Activated CD8-positive, alpha-beta memory T cell treated with anti-CD3 and anti-CD28 coated beads, Interleukin-2, amount 50 U/mL, for 4 hours (primary cell): ENCODE results near the gene OPA3.
A peak's percentile ranks its signal among the peaks of the same experiment; 100 is the strongest.

Source experiments
- DNase-seq: peaks from one replicate; pipeline ENCODE4 v3.0.0-alpha.2; 2020

OPA3 gene

DNA sequence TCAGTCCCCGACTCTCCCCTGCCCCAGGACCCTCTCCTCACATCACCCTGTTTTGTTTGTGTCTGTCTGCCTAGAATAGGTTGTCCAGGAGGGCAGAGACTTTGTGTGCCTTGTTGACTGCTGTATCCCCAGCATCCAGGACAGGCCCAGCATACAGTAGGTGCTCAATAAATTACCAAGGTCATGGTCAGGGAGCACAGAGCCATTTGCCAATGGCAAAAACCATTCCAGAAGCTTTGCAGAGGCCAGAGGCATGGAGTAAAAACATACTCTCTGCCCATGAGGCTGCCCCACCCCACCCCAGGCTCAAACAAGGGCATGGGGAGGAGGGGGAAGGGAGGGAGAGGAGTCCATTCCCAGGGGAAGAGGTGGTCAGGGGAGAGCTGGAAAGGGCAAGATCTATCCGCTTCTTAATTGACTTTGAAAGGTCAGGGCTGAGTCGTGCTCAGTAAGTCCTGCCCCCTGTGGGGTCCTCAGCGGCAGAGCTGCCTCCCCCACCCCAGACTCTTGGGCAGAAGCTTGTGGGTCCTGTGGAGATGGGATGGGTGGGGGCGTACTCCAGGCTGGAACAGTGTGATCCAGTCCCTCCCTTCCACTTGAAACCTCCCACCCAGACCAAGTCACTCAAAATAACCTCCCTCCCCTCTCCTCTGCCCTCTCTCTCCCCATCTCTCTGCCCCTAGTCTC lies 13.0 kb upstream of the OPA3 start:
- no peak for DNase-seq

DNA sequence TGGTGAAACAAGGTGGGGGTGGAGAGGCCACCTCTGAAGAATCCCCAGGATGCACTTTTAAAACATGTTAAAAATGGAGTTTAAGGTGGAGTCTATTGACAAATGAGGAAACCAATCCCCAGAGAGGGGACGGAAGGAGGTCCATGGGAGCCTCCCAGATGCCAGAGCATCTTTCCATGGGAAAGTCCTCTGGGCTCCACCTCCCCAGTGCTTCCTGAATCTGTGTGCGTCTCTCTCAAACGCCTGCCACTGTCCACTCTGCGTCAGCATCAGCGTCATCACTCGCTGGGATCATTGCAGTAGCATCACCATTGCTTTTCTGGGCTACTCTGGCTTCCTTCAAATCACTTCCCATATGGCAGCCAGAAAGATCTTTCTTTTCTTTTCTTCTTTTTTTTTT lies 11.2 kb upstream of the OPA3 start:
- DNase-seq: no peak

DNA sequence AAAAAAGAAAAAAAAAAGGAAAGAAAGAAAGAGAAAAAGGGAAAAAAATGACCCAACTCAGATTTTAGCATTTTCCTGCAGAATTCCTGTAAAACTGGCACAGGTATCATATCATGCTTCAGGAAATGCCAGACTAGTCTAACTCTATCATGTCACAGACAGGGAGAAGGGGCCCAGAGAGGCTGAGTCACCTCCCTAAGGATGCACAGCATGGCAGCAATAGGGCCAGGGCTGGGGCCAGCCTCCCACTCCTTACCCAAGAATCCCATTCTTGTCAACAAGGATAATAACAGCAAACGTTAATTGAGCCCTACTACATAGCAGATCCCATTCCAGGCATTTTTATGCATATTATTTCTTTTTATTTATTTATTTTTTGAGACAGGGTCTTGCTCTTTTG lies 8.9 kb upstream of the OPA3 start:
- DNase-seq: no peak

DNA sequence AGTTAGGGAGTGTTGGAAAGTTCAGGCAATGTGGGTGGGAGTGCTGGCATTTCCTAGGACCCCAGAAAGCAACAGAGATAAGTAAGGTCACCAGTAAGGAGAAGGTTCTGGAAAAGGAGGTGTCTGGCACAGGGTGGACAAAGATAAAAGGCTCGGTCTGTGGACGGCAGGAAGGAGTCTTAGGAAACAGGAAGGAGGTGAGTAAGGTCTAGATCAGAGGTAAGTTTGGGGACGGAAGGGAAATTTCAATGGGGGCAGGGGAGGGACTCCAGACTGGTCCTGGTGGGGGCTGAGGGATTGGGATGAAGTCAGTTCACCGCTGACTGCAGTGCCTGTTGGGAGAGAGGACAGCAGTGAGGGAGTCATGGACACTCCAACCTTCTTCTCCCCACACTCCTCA lies 7.8 kb upstream of the OPA3 start:
- DNase-seq: no peak

DNA sequence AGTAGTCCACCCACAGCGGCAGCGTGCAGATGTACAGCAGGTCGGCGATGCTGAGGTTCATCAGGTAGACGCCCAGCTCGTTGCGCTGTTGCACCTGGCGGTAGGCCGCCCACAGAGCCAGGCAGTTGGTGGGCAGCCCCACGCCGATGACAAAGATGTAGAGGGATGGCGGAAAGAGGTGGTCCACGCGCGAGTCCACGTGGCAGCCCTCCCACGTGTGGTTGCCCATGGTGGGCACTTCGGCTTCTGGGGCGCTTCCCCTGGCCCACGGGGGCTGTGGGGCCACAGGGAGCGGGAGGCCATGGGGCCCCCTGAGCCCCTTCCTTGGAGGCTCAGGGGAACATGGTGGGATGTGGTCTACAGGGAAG lies 7.0 kb upstream of the OPA3 start:
- no peak for DNase-seq

DNA sequence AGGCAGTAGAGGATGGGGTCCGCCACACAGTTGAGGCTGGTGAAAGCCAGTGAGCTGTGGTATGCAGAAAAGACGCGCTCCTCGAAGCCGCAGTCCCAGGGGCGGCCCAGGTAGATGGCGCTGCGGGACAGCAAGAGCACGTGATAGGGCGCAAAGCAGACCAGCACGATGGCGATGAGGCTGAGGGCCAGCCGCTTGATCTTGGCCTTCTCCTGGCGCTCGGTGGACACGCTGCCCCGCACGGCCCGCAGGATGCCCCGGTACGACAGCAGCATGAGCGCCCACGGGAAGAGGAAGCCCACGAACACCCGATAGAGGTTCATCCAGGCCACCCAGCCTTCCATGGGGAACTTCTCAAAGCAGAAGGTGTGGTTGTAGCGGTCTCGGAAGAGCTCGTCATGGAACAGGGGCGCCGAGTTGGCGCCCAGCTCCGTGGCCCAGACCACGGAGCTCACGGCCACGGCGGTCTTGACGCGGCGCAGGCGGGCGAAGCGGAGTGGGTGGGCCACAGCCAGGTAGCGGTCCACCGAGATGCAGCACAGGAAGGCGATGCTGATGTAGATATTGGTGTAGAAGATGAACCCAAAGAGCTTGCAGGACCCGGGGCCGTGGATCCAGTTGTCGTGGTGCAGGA lies 6.5 kb upstream of the OPA3 start:
- DNase-seq: peak; percentile 44

DNA sequence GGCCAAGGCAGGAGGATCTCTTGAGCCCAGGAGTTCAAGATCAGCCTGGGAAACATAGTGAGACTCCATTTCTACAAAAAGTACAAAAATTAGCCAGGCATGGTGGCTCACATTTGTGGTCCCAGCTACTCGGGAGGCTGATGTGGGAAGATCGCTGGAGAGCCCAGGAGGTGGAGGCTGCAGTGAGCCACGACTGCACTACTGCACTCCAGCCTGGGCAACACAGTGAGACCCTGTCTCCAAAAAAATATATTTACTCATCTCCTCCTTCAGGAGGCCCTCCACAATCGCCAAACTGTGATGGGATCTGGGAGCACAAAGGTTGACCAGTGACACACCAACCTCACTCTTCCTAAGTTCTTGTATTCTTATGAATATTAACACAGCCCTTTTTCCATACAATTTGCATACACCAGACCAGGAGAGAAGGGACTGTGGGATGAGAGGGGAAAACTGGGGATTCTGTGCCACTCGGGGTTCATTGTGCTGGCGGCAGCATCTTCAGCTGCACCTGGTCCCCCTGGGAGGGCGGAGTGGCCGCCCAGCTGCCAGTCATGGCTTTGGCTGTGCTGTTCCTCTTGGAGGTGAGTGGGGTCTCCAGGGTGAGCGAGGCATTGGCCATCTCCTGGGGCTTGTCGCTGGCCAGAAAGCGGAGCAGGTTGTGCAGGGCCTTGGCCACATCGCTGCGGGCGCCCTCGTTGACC lies 5.8 kb upstream of the OPA3 start:
- DNase-seq: no peak

DNA sequence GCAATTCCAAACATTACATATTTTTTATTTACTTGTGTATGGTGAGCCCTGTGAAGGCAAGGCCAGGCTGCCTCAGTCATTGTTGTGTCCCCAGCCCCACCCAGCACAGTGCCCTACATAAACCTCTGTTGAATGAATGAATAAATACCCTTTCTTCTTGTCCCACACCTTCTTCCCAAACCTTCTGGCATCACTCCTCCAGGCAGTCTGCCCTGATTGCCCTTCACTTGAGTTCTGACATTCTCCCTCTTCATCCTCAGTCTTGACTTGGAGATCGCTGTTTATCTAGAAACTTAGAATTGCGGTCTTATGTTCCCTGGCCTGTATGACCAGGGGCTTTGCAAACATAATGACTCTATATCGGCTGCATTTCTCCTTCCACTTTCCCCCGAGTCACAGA lies 5.2 kb upstream of the OPA3 start:
- no peak for DNase-seq

DNA sequence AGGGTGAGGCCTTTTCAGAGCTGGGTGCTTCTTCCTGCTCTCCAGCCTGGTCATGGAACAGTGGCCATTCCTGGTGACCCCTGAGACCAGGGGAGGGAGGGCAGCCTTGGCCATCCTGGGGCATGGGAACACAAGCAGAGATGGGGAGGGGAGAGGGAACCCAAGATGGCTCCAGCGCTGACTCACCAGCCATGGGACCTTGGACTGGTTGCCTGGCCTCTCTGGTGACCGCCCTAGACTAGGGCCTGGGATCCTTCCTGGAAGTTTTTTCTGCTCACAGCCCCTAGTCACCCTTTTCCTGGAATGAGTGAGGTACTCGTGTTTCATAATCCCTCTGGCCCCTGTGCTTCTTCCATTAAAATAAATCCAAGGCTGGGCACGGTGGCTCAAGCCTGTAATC lies 3.3 kb upstream of the OPA3 start:
- DNase-seq: no peak

DNA sequence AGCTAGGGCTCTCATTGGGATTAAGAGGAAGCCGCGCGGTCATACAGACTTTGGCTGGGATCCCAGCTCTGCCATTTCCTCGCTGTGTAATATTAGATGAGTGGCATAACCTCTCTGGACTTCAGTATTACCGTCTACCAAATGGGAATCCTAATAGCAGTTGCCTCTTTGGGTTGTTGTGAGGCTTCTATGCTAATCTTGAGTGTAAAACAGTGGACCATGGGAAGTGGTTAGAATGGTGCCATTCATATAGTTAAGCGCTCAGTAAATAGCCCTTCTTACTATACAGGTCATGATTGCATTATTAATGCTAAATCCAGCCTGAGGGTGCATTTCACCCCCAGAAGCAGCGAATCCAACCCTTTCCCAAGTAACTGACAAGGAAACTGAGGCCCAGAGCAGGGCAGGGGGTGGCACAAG lies 566 bp upstream of the OPA3 start:
- no peak for DNase-seq

DNA sequence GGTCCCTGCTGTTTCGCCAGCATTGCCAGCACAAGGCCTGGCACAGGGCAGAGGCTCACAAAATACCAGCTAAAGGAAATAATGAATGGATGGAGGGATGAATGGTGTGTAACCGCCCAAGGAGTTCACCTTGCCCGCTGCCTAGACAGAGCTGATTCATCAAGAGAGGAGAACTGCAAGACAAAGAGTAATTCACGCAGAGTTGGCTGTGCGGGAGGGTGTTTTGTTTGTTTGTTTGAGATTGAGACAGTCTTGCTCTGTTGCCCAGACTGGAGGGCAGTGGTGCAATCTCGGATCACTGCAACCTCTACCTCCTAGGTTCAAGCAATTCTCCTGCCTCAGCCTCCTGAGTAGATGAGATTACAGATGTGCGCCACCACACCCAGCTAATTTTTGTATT lies 3.0 kb downstream of the OPA3 start:
- no peak for DNase-seq

DNA sequence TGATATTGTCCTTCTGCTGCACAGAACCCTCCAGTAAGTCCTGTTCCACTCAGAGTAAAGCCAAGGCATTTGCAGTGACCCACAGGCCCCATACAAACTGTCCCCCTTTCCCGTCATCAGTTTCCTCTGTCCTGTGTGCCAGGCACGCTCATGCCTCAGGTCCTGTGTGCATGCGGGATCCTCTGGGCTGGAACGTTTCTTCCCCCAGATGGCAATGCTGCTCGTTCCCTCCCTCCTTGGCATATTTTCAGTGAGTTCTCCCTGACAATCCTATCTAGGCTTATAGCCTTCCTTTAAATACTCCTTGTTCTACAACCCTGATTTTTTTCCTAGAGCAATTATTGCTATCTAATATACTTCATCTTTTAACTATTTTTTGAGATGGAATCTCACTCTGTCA lies 5.7 kb downstream of the OPA3 start:
- no peak for DNase-seq

DNA sequence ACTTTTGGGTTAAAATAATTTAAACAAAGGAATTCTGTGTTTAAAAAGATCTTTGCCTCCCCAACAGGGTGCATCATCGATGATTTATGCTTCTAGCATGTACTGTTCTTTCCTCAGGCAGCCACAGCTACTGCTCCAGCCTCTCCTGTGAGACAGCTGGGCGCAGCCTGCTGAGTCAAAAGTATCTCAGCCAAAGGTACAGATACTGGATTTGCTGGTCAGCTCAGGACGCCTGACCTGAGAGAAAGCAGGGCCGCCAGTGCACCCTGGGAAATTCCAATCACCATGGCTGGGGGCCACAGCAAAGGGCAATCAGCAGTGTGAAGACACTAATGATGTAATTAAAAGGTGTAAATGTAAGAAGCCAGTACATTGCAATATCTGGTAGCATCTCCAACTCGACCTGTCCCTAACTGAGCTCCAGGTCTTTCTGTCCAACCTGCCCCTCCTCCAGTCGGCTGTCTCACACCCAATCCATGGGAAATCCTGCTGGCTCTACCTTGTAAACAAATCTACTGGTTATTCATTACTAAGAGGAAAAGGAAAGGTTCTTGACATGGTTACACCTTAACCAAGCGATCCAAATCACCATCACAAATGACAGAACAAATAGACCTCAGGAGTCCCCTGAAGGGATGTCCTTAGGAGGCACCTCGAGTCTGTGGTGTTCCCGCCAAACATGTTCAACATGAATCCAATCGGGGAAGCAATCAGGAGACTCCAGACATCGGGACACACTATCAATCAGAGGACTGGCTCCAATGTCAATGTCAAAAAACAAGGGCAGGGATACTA lies 7.3 kb downstream of the OPA3 start:
- DNase-seq: no peak

DNA sequence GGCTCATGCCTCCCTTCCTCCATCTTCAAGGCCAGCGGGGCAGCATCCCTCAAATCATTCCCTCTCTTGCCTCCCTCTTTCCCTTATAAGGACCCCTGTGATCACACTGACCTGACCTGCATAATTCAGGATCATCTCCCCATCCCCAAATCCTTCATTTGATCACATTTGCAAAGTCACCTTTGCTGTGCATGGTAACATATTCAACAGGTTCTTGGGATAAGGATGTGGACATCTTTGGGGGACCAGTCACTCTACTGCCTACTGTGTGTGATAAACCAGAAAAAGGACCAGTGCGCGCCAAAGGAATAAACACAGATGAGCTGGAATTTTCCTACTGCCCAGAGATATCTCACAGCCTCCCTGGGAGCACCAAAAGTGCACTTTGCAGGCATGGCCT lies 7.9 kb downstream of the OPA3 start:
- no peak for DNase-seq

DNA sequence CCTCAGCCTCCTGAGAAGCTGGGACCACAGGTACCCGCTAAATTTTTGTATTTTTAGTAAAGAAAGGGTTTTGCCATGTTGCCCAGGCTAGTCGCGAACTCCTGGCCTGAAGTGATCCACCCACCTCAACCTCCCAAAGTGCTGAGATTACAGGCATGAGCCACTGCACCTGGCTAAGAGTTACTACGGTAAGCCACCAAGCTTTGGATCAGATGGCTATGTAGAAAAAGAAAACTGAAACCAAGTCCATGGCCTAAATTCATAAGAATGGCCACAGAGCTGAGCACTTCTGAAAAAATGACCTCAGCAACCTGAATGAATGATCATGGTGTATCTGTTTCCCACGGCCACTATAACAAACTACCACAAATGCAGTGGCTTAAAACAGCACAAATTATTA lies 9.4 kb downstream of the OPA3 start:
- no peak for DNase-seq

DNA sequence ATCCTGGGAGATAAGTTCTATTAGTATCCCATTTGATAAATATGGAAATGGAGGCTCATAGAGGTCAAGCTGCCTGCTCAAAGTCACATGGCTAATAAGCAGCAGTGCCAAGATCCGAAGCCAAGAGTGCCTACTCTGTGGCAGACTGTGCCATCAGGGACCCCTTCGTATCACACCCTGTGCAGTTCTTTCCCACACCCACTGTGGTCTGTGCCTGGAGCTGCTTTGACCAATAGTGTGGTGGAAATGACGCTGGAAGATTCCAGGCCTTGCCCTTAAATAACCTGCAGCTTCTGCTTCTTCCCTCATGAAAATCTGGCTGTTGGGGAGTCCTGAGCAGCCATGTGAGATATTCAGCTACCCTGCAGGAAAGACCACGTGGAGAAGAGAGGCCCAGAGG lies 10.1 kb downstream of the OPA3 start:
- no peak for DNase-seq

DNA sequence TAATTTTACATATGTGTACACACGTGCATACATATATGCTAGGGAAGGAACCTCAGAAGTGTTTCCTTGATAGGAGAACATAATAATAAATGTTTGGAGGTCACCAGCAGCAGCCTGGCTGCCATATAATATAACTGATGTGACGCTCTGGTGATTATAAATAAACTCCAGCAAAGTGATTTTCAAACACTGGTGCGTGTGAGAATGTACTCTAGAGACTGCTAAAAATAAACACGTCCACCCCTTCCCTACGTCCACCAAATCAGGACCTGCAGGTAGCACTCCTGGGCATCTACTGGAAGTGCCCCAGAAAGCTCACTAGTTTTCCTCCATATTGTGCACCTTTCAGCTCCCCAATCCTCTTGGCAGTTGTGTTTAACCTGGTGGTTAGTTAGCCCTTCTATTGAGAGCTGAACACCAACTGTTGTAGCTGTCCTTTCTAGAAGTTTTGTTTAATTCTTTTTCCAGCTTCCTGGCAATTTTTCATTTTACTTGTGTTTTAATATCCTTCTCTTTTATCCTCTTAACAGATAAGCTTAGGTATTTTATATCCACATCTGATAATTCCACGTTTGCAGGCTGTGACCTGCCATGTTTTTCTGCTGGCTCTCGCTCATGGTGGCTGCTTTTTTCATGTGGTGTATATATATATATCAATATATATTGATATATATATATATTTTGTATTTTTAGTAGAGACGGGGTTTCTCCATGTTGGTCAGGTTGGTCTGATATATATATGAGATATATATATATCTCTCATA lies 13.0 kb downstream of the OPA3 start:
- no peak for DNase-seq

DNA sequence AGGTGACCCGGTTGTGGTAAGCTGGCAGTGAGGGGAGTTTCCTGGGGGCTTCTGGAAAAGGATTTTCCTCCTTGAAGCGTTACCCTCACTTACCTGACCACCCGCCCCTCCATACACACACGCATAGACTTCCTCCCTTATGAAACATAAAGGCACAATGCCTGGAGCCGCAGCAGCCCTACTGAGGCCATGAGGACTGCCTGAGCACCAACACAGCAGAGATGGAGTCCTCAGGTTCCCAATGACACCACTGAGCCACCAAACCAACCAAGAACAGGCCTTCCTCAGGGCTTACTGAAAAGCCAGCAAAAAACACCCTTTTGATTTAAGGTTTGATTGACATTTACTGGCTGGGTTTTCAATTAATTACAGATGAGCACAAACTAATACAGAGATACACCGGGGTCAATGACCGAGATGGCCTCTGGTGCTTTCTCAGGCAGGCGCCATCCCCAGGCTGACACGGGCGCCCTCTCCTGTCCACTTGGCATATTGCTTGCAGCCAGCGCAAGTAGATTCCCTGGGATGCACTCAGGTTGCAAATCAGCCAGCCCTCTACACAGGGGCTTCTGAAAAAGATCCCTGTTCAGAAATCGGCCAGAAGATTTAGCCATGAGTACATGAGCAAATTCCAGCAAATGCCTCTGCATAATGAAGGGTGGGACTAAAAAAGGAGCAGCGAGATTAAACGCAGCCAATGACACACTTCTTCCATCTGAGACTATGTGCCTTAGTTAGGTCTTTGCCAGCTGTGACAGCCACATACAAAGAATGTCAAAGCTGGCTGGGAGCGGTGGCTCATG lies 14.8 kb downstream of the OPA3 start:
- DNase-seq: peak; percentile 63

DNA sequence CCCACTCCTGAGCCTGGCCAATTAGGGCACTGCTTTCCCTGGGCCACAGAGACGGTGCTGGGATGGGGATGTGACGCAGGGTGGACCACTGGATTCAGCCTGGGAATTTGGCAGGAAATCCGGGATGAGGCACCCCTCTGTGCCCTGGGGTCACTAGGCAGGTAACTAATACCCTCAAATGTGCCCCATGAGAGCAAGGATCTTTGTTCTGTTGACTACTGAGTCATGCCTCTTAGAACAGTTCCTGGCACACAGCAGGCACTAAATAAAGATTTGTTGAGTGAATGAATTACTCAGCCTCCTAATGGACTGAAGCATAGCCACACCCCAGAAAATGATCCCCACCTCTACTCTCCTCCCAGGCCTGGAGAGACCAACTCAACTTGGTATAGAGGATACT lies 15.9 kb downstream of the OPA3 start:
- no peak for DNase-seq

DNA sequence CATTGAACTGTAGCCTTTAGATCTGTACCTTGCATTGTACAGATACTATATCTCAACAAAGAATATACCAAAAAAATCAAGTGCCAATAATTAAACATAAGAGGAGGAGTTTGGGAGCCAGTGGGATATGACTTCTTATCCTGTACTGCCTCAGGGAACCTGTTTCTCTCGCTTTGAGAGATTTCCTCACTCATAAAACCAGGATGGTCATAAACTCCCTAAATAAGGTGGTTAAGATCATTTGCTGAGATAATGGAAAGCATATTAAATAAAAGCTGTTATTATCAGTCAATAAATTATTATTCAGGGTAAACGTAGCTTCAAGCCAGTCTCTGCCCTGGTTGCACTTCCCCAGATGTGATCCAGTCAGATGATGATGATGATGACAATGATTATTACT lies 17.0 kb downstream of the OPA3 start:
- no peak for DNase-seq

DNA sequence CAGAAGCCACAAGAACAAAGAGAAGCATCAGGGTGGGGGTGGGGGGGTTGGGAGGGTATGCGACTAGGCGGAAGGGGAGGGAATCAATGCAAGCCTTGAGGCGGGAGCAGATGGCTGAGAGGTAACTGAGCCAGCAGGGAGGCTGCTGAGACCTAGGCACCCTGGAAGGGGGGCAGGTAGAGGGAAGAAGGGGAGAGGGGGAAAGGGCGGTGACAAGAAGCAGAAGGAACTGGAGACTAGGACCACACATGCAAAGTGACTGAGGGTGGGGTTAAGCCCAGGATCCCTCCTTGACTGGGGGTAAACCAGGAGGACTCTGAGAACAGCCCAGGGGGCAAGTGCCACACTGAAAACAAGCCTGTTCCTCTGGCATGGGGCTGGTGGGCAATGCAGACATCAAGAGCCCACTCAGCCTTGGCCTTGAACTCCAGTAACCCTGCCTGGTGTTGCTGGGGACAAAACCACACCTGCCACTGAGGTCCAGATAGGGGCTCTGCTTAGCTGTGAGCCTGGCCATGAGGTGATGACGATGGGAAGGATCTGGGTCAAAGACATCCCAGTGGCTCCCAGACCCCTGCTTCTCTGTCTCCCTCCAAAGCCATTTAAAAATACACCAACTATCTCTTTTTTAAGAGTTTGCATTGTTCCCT lies 20.3 kb downstream of the OPA3 start:
- no peak for DNase-seq

DNA sequence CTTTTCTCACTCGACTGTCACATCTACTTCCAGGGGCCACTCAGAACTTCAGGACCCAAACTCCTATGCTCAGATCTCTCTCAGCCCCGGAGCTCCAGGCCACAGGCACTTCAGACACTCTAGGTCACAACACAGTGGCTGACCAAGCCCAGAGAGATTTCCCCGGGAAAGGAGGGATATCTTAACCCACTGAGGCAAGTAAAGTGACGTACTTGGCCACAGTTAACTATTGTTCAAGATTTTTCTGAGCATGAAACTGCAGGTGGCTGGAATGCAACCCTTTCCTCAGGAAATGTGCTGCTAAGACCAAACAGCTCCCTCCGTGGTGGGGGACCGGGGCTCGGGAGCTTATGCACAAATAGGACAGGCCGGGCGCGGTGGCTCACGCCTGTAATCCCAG lies 23.9 kb downstream of the OPA3 start:
- no peak for DNase-seq
